ENCODE measurements around the gene RAMP2. TPM values are rescaled to one million over a fixed set of nuclear protein-coding genes. Genes with fewer than 3 reads are reported as not detected.
A peak's percentile ranks its signal among the peaks of the same experiment; 100 is the strongest.
"Not testable (repeated sequence)": the region's sequence is repeated elsewhere in the genome, so short reads cannot be mapped to it uniquely, and the experiment has no call there.

Gene RAMP2
- total RNA-seq, 2 donors from 2014 or later = 11.0 to 32.3 TPM

DNA sequence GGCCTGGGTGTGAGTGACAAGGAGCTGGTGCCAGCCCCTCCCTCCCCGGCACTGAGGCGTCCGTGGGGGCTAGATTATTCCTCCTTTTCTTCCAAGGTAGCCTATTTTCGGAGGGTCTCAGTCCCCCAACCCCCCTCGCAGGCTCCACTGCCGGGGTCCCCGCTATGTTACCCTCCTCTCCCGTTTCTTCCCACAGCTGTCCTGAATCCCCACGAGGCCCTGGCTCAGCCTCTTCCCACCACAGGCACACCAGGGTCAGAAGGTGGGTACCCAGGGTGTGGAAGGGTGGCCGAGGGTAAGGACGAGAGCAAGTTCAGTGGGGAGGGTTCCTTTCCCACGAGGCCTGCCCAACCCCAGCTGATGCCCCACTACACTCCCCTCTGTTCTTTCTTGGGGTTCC is 611 bp downstream of the RAMP2 start:
- DNase-seq (ENCODE audit: low spot score) = no peak
- H3K36me3 ChIP-seq = no peaks in the 10 kb centered on the region
- H3K27me3 ChIP-seq (replicated peaks; ENCODE audit: insufficient read depth) = peaks cover 9% of the 10 kb centered on the region
- TF ChIP-seq, protein P1, sequence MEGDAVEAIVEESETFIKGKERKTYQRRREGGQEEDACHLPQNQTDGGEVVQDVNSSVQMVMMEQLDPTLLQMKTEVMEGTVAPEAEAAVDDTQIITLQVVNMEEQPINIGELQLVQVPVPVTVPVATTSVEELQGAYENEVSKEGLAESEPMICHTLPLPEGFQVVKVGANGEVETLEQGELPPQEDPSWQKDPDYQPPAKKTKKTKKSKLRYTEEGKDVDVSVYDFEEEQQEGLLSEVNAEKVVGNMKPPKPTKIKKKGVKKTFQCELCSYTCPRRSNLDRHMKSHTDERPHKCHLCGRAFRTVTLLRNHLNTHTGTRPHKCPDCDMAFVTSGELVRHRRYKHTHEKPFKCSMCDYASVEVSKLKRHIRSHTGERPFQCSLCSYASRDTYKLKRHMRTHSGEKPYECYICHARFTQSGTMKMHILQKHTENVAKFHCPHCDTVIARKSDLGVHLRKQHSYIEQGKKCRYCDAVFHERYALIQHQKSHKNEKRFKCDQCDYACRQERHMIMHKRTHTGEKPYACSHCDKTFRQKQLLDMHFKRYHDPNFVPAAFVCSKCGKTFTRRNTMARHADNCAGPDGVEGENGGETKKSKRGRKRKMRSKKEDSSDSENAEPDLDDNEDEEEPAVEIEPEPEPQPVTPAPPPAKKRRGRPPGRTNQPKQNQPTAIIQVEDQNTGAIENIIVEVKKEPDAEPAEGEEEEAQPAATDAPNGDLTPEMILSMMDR (IDR thresholded peaks at IDR 0.05) = no peak
- ATAC-seq (ENCODE audit: insufficient number of reproducible peaks, low FRiP score, low read depth) = no peak
- no peaks in the 10 kb centered on the region for H3K9me3 ChIP-seq
- no peak overlapping the region for H3K27ac ChIP-seq
- H3K4me3 ChIP-seq = peak overlapping the region; percentile 72
- H3K4me1 ChIP-seq (ENCODE audit: control insufficient read depth in 1 of 2, low read depth in 2 of 2) = peaks cover 3 to 14% of the 10 kb centered on the region in 2 donors

DNA sequence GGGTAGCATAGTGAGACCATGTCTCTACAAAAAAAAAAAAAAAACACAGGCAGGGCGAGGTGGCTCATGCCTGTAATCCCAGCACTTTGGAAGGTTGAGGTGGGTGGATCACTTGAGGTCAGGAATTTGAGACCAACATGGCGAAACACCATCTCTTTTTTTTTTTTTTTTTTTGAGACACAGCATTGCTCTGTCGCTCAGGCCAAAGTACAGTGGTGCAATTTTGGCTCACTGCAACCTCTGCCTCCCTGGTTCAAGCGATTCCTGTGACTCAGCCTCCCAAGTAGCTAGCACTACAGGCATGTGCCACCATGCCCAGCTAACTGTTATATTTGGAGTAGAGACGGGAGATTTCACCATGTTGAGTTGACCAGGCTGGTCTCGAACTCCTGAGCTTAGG is 5.1 kb downstream of the RAMP2 start:
- Histone ChIP-seq H3K4me1 (ENCODE audit: control insufficient read depth in 1 of 2, low read depth in 2 of 2) (peaks cover 0 to 4% of the 10 kb centered on the region in 2 donors), H3K9me3 (no peaks in the 10 kb centered on the region), H3K27ac (no peak overlapping the region), H3K36me3 (no peaks in the 10 kb centered on the region), H3K27me3 (replicated peaks; ENCODE audit: insufficient read depth) (peaks cover 9% of the 10 kb centered on the region), H3K4me3 (no peak overlapping the region)
- DNase-seq (ENCODE audit: low spot score) (no peak), ATAC-seq (ENCODE audit: insufficient number of reproducible peaks, low FRiP score, low read depth) (no peak)
- TF ChIP-seq, protein P1 (IDR thresholded peaks at IDR 0.05) = no peak

DNA sequence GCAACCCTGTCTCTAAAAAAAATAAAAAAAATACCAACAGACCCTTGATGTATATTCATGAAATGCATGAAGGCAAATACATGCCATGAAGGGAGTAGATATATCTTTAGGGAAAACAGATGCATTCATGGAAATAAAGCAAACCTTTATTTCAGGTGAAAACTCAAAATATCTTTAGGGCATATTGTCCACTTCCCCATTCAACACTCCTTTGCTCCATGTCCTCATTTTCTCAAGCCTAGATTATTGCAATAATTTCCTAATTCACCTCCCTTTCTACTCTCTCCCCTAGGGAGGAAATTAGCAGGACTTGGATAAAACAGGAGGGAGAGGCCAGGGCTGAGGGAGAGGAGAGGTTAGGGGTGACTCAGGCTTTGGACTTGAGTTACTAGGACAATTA is 6.5 kb downstream of the RAMP2 start:
- DNase-seq (ENCODE audit: low spot score) (no peak), ATAC-seq (ENCODE audit: insufficient number of reproducible peaks, low FRiP score, low read depth) (no peak)
- TF ChIP-seq, protein P1 (IDR thresholded peaks at IDR 0.05) = no peak
- Histone ChIP-seq H3K27ac (no peak overlapping the region), H3K9me3 (no peaks in the 10 kb centered on the region), H3K36me3 (no peaks in the 10 kb centered on the region), H3K4me3 (no peak overlapping the region), H3K4me1 (ENCODE audit: control insufficient read depth in 1 of 2, low read depth in 2 of 2) (no peaks in the 10 kb centered on the region), H3K27me3 (replicated peaks; ENCODE audit: insufficient read depth) (peaks cover 2% of the 10 kb centered on the region)

DNA sequence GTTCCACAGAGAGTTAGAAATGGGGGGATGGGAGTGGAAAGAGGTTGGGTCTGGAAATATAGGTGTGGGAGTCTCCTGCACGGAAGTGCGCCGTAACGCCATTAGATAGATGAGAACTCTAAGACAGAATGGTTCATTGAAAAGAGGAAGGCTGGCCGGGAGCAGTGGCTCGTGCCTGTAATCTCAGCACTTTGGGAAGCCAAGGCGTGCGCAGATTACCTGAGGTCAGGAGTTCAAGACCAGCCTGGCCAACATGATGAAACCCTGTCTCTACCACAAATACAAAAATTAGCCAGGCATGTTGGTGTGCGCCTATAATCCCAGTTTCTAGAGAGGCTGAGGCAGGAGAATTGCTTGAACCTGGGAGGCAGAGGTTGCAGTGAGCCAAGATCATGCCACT is 7.0 kb downstream of the RAMP2 start:
- H3K27ac ChIP-seq; DNase-seq (ENCODE audit: low spot score); ATAC-seq (ENCODE audit: insufficient number of reproducible peaks, low FRiP score, low read depth); H3K27me3 ChIP-seq (replicated peaks; ENCODE audit: insufficient read depth); H3K4me3 ChIP-seq; H3K9me3 ChIP-seq; H3K4me1 ChIP-seq (ENCODE audit: control insufficient read depth in 1 of 2, low read depth in 2 of 2); H3K36me3 ChIP-seq: not testable (repeated sequence)

DNA sequence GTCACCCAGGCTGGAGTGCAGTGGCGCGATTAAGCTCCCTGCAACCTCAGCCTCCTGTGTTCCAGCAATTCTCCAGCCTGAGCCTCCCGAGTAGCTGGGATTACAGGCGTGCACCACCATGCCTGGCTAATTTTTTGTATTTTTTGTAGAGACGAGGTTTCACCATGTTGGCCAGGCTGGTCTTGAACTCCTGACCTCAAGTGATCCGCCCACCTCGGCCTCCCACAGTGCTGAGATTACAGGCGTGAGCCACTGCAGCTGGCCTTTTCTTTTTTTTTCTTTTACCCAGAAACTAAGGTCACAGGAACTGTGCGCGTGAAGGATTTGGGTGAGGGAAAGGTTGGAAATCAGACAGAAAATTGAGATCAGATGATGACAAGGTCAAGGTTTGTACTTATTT is 8.9 kb downstream of the RAMP2 start:
- DNase-seq (ENCODE audit: low spot score); H3K27me3 ChIP-seq (replicated peaks; ENCODE audit: insufficient read depth); H3K4me3 ChIP-seq; H3K27ac ChIP-seq; H3K9me3 ChIP-seq; H3K36me3 ChIP-seq; H3K4me1 ChIP-seq (ENCODE audit: control insufficient read depth in 1 of 2, low read depth in 2 of 2); ATAC-seq (ENCODE audit: insufficient number of reproducible peaks, low FRiP score, low read depth): not testable (repeated sequence)

DNA sequence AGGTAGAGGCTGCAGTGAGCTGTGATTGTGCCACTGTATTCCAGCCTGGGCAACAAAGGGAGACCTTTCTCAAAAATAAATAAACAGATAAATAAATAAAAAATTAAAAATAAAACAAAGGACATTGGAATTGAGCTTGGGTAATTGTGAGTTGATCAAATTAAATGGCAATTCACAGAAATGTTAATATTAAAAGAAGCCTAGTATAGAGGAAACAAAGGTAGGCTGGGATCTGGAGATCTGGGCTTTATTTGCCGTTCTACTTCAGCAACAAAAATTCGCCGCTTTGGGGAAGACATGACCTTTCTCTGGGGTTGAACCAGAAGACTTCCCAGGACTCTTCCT is 11.9 kb downstream of the RAMP2 start:
- H3K9me3 ChIP-seq = no peaks in the 10 kb centered on the region
- no peaks in the 10 kb centered on the region for H3K27me3 ChIP-seq (replicated peaks; ENCODE audit: insufficient read depth)
- ATAC-seq (ENCODE audit: insufficient number of reproducible peaks, low FRiP score, low read depth) (no peak), DNase-seq (ENCODE audit: low spot score) (no peak)
- H3K27ac ChIP-seq = peak overlapping the region; percentile 70 to 82
- H3K36me3 ChIP-seq = peaks cover 25% of the 10 kb centered on the region
- H3K4me3 ChIP-seq = peak overlapping the region; percentile 91
- TF ChIP-seq, protein P1 (IDR thresholded peaks at IDR 0.05) = no peak
- peaks cover 3 to 8% of the 10 kb centered on the region in 2 donors for H3K4me1 ChIP-seq (ENCODE audit: control insufficient read depth in 1 of 2, low read depth in 2 of 2)

Measured in thoracic aorta (tissue), 2 donors.